Measurements from ENCODE around the gene UST.

UST gene

GRCh38 chr6:148957752-148958151 lies 210.9 kb downstream of the UST start:
- Histone ChIP-seq H3K4me1 (ENCODE audit: insufficient read depth, low read length, poor library complexity, severe bottlenecking) (no peaks in the 10 kb centered on the region), H3K4me2 (ENCODE audit: low read depth, low read length, poor library complexity, severe bottlenecking) (no peak overlapping the region), H4K20me1 (ENCODE audit: insufficient read depth, low read length, poor library complexity, severe bottlenecking) (no peaks in the 10 kb centered on the region), H3K27me3 (ENCODE audit: insufficient read depth, low read length, poor library complexity, severe bottlenecking) (no peaks in the 10 kb centered on the region), H3K79me2 (ENCODE audit: insufficient read depth, low read length) (no peaks in the 10 kb centered on the region), H3K9me2 (replicated peaks; ENCODE audit: low read depth, low read length) (no peaks in the 10 kb centered on the region), H3K4me3 (ENCODE audit: low read length, poor library complexity, severe bottlenecking) (no peak overlapping the region), H3K9me3 (ENCODE audit: insufficient read depth, low read depth, low read length) (no peaks in the 10 kb centered on the region; the same call in 1 of the 2 replicates), H2AFZ (ENCODE audit: low read length) (no peak overlapping the region), H3K9ac (ENCODE audit: low read depth, low read length, poor library complexity, severe bottlenecking) (no peak overlapping the region), H3F3A (ENCODE audit: low read depth) (no peaks in the 10 kb centered on the region), H3K36me3 (ENCODE audit: insufficient read depth, low read length) (peaks cover 2% of the 10 kb centered on the region; the same call in 1 of the 2 replicates)
- TF ChIP-seq, protein P1, sequence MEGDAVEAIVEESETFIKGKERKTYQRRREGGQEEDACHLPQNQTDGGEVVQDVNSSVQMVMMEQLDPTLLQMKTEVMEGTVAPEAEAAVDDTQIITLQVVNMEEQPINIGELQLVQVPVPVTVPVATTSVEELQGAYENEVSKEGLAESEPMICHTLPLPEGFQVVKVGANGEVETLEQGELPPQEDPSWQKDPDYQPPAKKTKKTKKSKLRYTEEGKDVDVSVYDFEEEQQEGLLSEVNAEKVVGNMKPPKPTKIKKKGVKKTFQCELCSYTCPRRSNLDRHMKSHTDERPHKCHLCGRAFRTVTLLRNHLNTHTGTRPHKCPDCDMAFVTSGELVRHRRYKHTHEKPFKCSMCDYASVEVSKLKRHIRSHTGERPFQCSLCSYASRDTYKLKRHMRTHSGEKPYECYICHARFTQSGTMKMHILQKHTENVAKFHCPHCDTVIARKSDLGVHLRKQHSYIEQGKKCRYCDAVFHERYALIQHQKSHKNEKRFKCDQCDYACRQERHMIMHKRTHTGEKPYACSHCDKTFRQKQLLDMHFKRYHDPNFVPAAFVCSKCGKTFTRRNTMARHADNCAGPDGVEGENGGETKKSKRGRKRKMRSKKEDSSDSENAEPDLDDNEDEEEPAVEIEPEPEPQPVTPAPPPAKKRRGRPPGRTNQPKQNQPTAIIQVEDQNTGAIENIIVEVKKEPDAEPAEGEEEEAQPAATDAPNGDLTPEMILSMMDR (conservative IDR thresholded peaks at IDR 0.05; ENCODE audit: low read length): no peak
- no peak for TF ChIP-seq EZH2phosphoT487 (IDR thresholded peaks at IDR 0.05; ENCODE audit: borderline replicate concordance)

DNA sequence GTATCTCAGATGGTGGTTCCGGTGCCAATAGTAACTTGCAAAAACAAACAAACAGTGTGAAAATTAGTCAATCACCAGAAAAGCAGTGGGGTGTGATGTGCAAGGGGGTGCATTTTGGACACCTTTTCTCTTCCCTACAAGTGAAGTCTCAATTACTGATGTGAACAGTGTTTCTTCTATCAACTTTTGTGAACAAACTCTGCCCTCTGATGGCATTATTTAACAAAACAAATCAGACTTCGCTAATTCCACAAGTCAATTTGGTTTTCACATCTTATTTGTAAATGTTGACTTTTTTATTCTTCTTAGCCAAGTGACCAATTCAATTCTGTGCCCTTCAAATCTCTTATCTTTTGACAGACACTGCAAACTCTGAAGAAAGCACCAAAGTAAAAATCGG lies 212.2 kb downstream of the UST start:
- Histone ChIP-seq H3K9me2 (replicated peaks; ENCODE audit: low read depth, low read length) (no peaks in the 10 kb centered on the region), H3K4me2 (ENCODE audit: low read depth, low read length, poor library complexity, severe bottlenecking) (no peak overlapping the region), H3K9ac (ENCODE audit: low read depth, low read length, poor library complexity, severe bottlenecking) (no peak overlapping the region), H3K4me3 (ENCODE audit: low read length, poor library complexity, severe bottlenecking) (no peak overlapping the region), H3K9me3 (ENCODE audit: insufficient read depth, low read depth, low read length) (no peaks in the 10 kb centered on the region; the same call in 1 of the 2 replicates), H3K27me3 (ENCODE audit: insufficient read depth, low read length, poor library complexity, severe bottlenecking) (no peaks in the 10 kb centered on the region), H3K4me1 (ENCODE audit: insufficient read depth, low read length, poor library complexity, severe bottlenecking) (no peaks in the 10 kb centered on the region), H3K79me2 (ENCODE audit: insufficient read depth, low read length) (no peaks in the 10 kb centered on the region), H3K36me3 (ENCODE audit: insufficient read depth, low read length) (peaks cover 2% of the 10 kb centered on the region; the same call in 1 of the 2 replicates), H4K20me1 (ENCODE audit: insufficient read depth, low read length, poor library complexity, severe bottlenecking) (no peaks in the 10 kb centered on the region), H3F3A (ENCODE audit: low read depth) (no peaks in the 10 kb centered on the region), H2AFZ (ENCODE audit: low read length) (no peak overlapping the region)
- no peak for TF ChIP-seq EZH2phosphoT487 (IDR thresholded peaks at IDR 0.05; ENCODE audit: borderline replicate concordance)
- TF ChIP-seq, protein P1 (conservative IDR thresholded peaks at IDR 0.05; ENCODE audit: low read length): peak; percentile 48

GRCh38 chr6:148959501-148959900 lies 212.7 kb downstream of the UST start:
- TF ChIP-seq, protein P1 (conservative IDR thresholded peaks at IDR 0.05; ENCODE audit: low read length): no peak
- TF ChIP-seq EZH2phosphoT487 (IDR thresholded peaks at IDR 0.05; ENCODE audit: borderline replicate concordance): no peak
- H4K20me1 ChIP-seq (ENCODE audit: insufficient read depth, low read length, poor library complexity, severe bottlenecking): no peaks in the 10 kb centered on the region
- H2AFZ ChIP-seq (ENCODE audit: low read length): no peak overlapping the region
- no peak overlapping the region for H3K4me3 ChIP-seq (ENCODE audit: low read length, poor library complexity, severe bottlenecking)
- no peaks in the 10 kb centered on the region for H3K9me2 ChIP-seq (replicated peaks; ENCODE audit: low read depth, low read length)
- H3K4me1 ChIP-seq (ENCODE audit: insufficient read depth, low read length, poor library complexity, severe bottlenecking): no peaks in the 10 kb centered on the region
- H3F3A ChIP-seq (ENCODE audit: low read depth): no peaks in the 10 kb centered on the region
- H3K9ac ChIP-seq (ENCODE audit: low read depth, low read length, poor library complexity, severe bottlenecking): no peak overlapping the region
- peaks cover 2% of the 10 kb centered on the region; the same call in 1 of the 2 replicates for H3K36me3 ChIP-seq (ENCODE audit: insufficient read depth, low read length)
- H3K27me3 ChIP-seq (ENCODE audit: insufficient read depth, low read length, poor library complexity, severe bottlenecking): no peaks in the 10 kb centered on the region
- H3K79me2 ChIP-seq (ENCODE audit: insufficient read depth, low read length): no peaks in the 10 kb centered on the region
- no peaks in the 10 kb centered on the region; the same call in 1 of the 2 replicates for H3K9me3 ChIP-seq (ENCODE audit: insufficient read depth, low read depth, low read length)
- H3K4me2 ChIP-seq (ENCODE audit: low read depth, low read length, poor library complexity, severe bottlenecking): no peak overlapping the region

All from Loucy (cell line).